ENCODE measurements around the gene GADD45GIP1. TPM values are rescaled to one million over a fixed set of nuclear protein-coding genes. Genes with fewer than 3 reads are reported as not detected.

Gene GADD45GIP1
- total and polyA plus RNA-seq, 10 of the 15 experiments (the other 5 are each of a cell fraction or from before 2014, with no cell fraction given): 5.1 to 136 (median 30.1) TPM

- TF ChIP-seq POU2F2 (IDR thresholded peaks at IDR 0.05; ENCODE audit: borderline replicate concordance, low read depth, low read length) (peak; percentile 90; the same call in 2 of the 3 replicates), IRF4 (IDR thresholded peaks at IDR 0.05; ENCODE audit: low read depth, low read length) (0 out of 2 replicates have a peak, but pooled peaks have one; percentile 10), SMARCA5 (IDR thresholded peaks at IDR 0.05) (no peak), SPI1 (IDR thresholded peaks at IDR 0.05; ENCODE audit: borderline replicate concordance, insufficient read depth, low read depth, low read length) (no peak), NR2C1 (IDR thresholded peaks at IDR 0.05) (peak; percentile 96), CREM (IDR thresholded peaks at IDR 0.05; ENCODE audit: low read depth) (peak; percentile 99), TAF1 (IDR thresholded peaks at IDR 0.05; ENCODE audit: borderline replicate concordance, low read depth, low read length) (peak; percentile 98), CBX3 (IDR thresholded peaks at IDR 0.05; ENCODE audit: borderline replicate concordance, low read depth) (no peak), FOXK2 (IDR thresholded peaks at IDR 0.05) (no peak), YY1 (IDR thresholded peaks at IDR 0.05; ENCODE audit: low read depth, low read length) (peak; percentile 99), ATF7 (IDR thresholded peaks at IDR 0.05; ENCODE audit: low read depth) (peak; percentile 98), NFIC (IDR thresholded peaks at IDR 0.05; ENCODE audit: low read depth, low read length) (0 out of 2 replicates have a peak, but pooled peaks have one; percentile 2), TCF3 (IDR thresholded peaks at IDR 0.05; ENCODE audit: borderline replicate concordance, insufficient read depth, low read depth, low read length) (peak; percentile 67; the same call in 1 of the 2 replicates), FOXM1 (IDR thresholded peaks at IDR 0.05; ENCODE audit: low read depth, low read length) (no peak; the same call in 1 of the 2 replicates), ELK1 (IDR thresholded peaks at IDR 0.05; ENCODE audit: low read depth, low read length) (peak; percentile 89), GATAD2B (conservative IDR thresholded peaks at IDR 0.05; ENCODE audit: low read depth) (peak; percentile 19; the same call in 1 of the 2 replicates), JUND (IDR thresholded peaks at IDR 0.05; ENCODE audit: low read depth, low read length) (0 out of 2 replicates have a peak, but pooled peaks have one; percentile 12), MYC (IDR thresholded peaks at IDR 0.05; ENCODE audit: insufficient read depth, insufficient read length, insufficient replicate concordance, low read length, severe bottlenecking) (peak; percentile 76), RB1 (IDR thresholded peaks at IDR 0.05; ENCODE audit: borderline replicate concordance) (peak; percentile 49; the same call in 1 of the 2 replicates)
- TF ChIP-seq, protein P1, sequence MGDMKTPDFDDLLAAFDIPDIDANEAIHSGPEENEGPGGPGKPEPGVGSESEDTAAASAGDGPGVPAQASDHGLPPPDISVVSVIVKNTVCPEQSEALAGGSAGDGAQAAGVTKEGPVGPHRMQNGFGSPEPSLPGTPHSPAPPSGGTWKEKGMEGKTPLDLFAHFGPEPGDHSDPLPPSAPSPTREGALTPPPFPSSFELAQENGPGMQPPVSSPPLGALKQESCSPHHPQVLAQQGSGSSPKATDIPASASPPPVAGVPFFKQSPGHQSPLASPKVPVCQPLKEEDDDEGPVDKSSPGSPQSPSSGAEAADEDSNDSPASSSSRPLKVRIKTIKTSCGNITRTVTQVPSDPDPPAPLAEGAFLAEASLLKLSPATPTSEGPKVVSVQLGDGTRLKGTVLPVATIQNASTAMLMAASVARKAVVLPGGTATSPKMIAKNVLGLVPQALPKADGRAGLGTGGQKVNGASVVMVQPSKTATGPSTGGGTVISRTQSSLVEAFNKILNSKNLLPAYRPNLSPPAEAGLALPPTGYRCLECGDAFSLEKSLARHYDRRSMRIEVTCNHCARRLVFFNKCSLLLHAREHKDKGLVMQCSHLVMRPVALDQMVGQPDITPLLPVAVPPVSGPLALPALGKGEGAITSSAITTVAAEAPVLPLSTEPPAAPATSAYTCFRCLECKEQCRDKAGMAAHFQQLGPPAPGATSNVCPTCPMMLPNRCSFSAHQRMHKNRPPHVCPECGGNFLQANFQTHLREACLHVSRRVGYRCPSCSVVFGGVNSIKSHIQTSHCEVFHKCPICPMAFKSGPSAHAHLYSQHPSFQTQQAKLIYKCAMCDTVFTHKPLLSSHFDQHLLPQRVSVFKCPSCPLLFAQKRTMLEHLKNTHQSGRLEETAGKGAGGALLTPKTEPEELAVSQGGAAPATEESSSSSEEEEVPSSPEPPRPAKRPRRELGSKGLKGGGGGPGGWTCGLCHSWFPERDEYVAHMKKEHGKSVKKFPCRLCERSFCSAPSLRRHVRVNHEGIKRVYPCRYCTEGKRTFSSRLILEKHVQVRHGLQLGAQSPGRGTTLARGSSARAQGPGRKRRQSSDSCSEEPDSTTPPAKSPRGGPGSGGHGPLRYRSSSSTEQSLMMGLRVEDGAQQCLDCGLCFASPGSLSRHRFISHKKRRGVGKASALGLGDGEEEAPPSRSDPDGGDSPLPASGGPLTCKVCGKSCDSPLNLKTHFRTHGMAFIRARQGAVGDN (IDR thresholded peaks at IDR 0.05): peak; percentile 76; the same call in 1 of the 2 replicates
- TF ChIP-seq, protein P2, sequence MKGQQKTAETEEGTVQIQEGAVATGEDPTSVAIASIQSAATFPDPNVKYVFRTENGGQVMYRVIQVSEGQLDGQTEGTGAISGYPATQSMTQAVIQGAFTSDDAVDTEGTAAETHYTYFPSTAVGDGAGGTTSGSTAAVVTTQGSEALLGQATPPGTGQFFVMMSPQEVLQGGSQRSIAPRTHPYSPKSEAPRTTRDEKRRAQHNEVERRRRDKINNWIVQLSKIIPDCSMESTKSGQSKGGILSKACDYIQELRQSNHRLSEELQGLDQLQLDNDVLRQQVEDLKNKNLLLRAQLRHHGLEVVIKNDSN (IDR thresholded peaks at IDR 0.05; ENCODE audit: borderline replicate concordance, extremely low read length, insufficient read depth, low read depth, low read length): peak; percentile 99
- TF ChIP-seq, protein P3, sequence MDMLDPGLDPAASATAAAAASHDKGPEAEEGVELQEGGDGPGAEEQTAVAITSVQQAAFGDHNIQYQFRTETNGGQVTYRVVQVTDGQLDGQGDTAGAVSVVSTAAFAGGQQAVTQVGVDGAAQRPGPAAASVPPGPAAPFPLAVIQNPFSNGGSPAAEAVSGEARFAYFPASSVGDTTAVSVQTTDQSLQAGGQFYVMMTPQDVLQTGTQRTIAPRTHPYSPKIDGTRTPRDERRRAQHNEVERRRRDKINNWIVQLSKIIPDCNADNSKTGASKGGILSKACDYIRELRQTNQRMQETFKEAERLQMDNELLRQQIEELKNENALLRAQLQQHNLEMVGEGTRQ (IDR thresholded peaks at IDR 0.05; ENCODE audit: borderline replicate concordance, low read depth, low read length): peak; percentile 96
Measured at GRCh38 chr19:12945479-12946091, 11.4 kb downstream of the GADD45GIP1 start, which contains the start of gene RAD23A (continued).
